ENCODE measurements around the gene RHAG.
"Not testable (repeated sequence)": the region's sequence is repeated elsewhere in the genome, so short reads cannot be mapped to it uniquely, and the experiment has no call there.

The RHAG gene

DNA sequence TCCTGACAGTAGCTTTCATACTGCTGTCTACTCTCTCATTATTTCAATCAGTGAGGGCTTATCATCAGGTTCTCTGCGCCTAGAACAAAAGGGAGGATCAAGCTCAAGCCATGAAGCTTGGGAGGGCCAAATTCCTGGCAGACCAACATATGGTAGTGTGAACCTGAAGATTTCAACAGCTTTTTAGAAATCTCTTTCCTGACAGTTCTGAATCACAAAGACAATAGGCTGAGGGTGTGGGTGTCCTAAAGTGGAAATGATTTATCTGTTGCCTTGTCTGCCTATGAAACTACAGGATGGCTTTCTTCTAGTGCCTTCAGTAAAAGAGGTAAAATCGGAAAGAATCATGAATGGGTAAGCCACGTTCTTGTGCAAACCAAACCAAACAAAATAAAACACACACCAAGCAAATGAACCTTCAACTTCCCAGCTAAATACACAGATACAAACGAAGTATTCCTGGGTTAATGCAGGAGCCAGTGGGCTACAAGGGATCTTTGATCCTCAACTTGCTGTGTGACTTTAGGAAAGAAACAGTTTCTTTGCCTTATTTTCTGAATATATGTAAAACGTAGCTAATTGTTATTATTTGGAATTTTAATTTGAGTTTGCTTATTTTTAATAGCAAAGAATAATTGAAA lies 2.7 kb upstream of the RHAG start:
- Histone ChIP-seq H3K4me3 (ENCODE audit: insufficient read depth, low read depth, low read length, poor library complexity, severe bottlenecking) (no peak overlapping the region), H3K27me3 (replicated peaks; ENCODE audit: control insufficient read depth, insufficient read depth, low read length, poor library complexity, severe bottlenecking) (no peaks in the 10 kb centered on the region), H3K9me3 (ENCODE audit: control insufficient read depth, low read length) (no peaks in the 10 kb centered on the region), H3K27ac (ENCODE audit: insufficient read depth, low read length, poor library complexity, severe bottlenecking) (no peak overlapping the region), H3K36me3 (ENCODE audit: control insufficient read depth, insufficient read depth, low read length) (no peaks in the 10 kb centered on the region), H3K4me1 (ENCODE audit: control insufficient read depth, insufficient read depth, low read length, poor library complexity, severe bottlenecking) (no peaks in the 10 kb centered on the region)
- DNase-seq: no peak

GRCh38 chr6:49637350-49637731 lies 702 bp upstream of the RHAG start:
- Histone ChIP-seq H3K36me3 (ENCODE audit: control insufficient read depth, insufficient read depth, low read length) (no peaks in the 10 kb centered on the region), H3K27me3 (replicated peaks; ENCODE audit: control insufficient read depth, insufficient read depth, low read length, poor library complexity, severe bottlenecking) (no peaks in the 10 kb centered on the region), H3K4me3 (ENCODE audit: insufficient read depth, low read depth, low read length, poor library complexity, severe bottlenecking) (no peak overlapping the region), H3K4me1 (ENCODE audit: control insufficient read depth, insufficient read depth, low read length, poor library complexity, severe bottlenecking) (no peaks in the 10 kb centered on the region), H3K9me3 (ENCODE audit: control insufficient read depth, low read length) (no peaks in the 10 kb centered on the region), H3K27ac (ENCODE audit: insufficient read depth, low read length, poor library complexity, severe bottlenecking) (no peak overlapping the region)
- DNase-seq: no peak

- Histone ChIP-seq H3K27ac (ENCODE audit: insufficient read depth, low read length, poor library complexity, severe bottlenecking) (no peak overlapping the region), H3K4me1 (ENCODE audit: control insufficient read depth, insufficient read depth, low read length, poor library complexity, severe bottlenecking) (no peaks in the 10 kb centered on the region), H3K36me3 (ENCODE audit: control insufficient read depth, insufficient read depth, low read length) (no peaks in the 10 kb centered on the region), H3K27me3 (replicated peaks; ENCODE audit: control insufficient read depth, insufficient read depth, low read length, poor library complexity, severe bottlenecking) (no peaks in the 10 kb centered on the region), H3K9me3 (ENCODE audit: control insufficient read depth, low read length) (no peaks in the 10 kb centered on the region), H3K4me3 (ENCODE audit: insufficient read depth, low read depth, low read length, poor library complexity, severe bottlenecking) (no peak overlapping the region)
- DNase-seq: no peak
Measured at GRCh38 chr6:49635978-49636712, 494 bp downstream of the RHAG start.

- Histone ChIP-seq H3K4me1 (ENCODE audit: control insufficient read depth, insufficient read depth, low read length, poor library complexity, severe bottlenecking) (no peaks in the 10 kb centered on the region), H3K4me3 (ENCODE audit: insufficient read depth, low read depth, low read length, poor library complexity, severe bottlenecking) (no peak overlapping the region), H3K27ac (ENCODE audit: insufficient read depth, low read length, poor library complexity, severe bottlenecking) (no peak overlapping the region), H3K9me3 (ENCODE audit: control insufficient read depth, low read length) (no peaks in the 10 kb centered on the region), H3K36me3 (ENCODE audit: control insufficient read depth, insufficient read depth, low read length) (no peaks in the 10 kb centered on the region), H3K27me3 (replicated peaks; ENCODE audit: control insufficient read depth, insufficient read depth, low read length, poor library complexity, severe bottlenecking) (no peaks in the 10 kb centered on the region)
- no peak for DNase-seq
Measured at GRCh38 chr6:49635480-49635879, 1.2 kb downstream of the RHAG start.

DNA sequence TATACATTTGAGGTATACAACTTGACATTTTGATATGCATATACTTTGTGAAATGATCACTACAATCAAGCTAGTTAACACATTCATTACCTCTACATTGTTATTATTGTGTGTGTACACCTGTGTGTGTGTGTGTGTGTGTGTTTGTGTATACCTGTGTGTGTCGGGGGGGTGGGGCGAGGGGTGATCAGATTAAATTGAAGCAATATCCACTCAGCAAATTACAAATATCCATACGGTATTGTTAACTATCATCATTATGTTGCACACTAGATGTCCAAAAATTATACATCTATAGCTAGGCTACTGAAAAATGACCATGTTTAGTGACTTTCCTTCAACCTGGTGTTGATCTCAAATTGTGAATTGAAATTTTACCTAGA lies 1.8 kb downstream of the RHAG start:
- no peaks in the 10 kb centered on the region for H3K4me1 ChIP-seq (ENCODE audit: control insufficient read depth, insufficient read depth, low read length, poor library complexity, severe bottlenecking)
- no peak overlapping the region for H3K27ac ChIP-seq (ENCODE audit: insufficient read depth, low read length, poor library complexity, severe bottlenecking)
- DNase-seq: no peak

DNA sequence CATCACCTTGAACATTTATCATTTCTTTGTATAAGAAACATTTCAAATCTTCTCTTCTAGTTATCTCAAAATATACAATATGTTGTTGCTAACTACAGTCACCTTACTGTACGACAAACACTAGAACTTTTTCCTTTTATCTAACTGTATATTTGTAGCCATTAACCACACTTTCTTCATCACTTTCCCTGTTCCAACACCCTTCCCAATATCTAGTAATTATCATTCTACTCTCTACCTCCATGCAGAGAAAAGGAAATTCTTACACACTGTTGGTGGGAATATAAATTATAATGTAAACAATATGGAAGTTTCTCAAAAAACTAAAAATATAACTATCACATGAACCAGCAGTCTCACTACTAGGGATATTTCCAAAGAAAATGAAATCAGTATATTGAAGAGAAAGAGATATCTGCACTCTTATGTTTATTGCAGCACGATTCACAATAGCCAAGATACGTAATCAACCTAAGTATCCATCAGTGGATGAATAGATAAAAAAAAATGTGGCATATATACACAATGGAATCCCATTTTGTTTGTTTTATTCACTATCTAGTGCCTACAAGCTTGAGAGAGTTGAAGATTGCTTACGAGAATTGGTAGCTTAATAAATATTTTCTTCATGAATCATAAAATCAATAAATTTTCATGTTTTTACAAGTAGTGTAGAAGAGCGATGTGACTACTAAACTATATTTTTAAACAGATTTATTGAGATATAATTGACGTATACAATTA lies 2.4 kb downstream of the RHAG start:
- no peaks in the 10 kb centered on the region for H3K9me3 ChIP-seq (ENCODE audit: control insufficient read depth, low read length)
- H3K27ac ChIP-seq (ENCODE audit: insufficient read depth, low read length, poor library complexity, severe bottlenecking): no peak overlapping the region
- H3K4me1 ChIP-seq (ENCODE audit: control insufficient read depth, insufficient read depth, low read length, poor library complexity, severe bottlenecking): no peaks in the 10 kb centered on the region
- H3K27me3 ChIP-seq (replicated peaks; ENCODE audit: control insufficient read depth, insufficient read depth, low read length, poor library complexity, severe bottlenecking): no peaks in the 10 kb centered on the region
- DNase-seq: no peak
- no peaks in the 10 kb centered on the region for H3K36me3 ChIP-seq (ENCODE audit: control insufficient read depth, insufficient read depth, low read length)
- no peak overlapping the region for H3K4me3 ChIP-seq (ENCODE audit: insufficient read depth, low read depth, low read length, poor library complexity, severe bottlenecking)

More for the DNA sequence above, 1.8 kb downstream of the RHAG start:
- H3K4me3 ChIP-seq (ENCODE audit: insufficient read depth, low read depth, low read length, poor library complexity, severe bottlenecking): no peak overlapping the region
- no peaks in the 10 kb centered on the region for H3K27me3 ChIP-seq (replicated peaks; ENCODE audit: control insufficient read depth, insufficient read depth, low read length, poor library complexity, severe bottlenecking)
- no peaks in the 10 kb centered on the region for H3K9me3 ChIP-seq (ENCODE audit: control insufficient read depth, low read length)
- no peaks in the 10 kb centered on the region for H3K36me3 ChIP-seq (ENCODE audit: control insufficient read depth, insufficient read depth, low read length)

DNA sequence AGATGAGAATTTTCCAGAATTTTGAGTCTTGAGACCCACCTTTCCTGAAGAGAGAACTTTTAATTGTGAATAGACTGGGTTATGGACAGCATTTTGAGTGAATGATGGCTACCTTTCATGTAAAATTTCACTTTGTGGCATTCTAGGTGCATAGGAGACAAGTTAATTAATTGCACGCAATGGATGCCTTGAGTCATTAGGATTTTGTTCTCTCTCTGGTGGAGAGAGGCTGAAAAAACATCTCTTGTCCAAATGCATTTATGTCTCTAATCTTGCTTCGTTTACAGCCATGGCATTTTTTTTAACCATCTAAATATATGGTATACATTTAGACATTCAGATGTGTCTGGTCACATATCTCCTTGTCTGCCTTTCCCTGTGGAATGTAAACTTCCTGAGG lies 3.1 kb downstream of the RHAG start:
- H3K4me1 ChIP-seq (ENCODE audit: control insufficient read depth, insufficient read depth, low read length, poor library complexity, severe bottlenecking): no peaks in the 10 kb centered on the region
- H3K27ac ChIP-seq (ENCODE audit: insufficient read depth, low read length, poor library complexity, severe bottlenecking): no peak overlapping the region
- no peaks in the 10 kb centered on the region for H3K27me3 ChIP-seq (replicated peaks; ENCODE audit: control insufficient read depth, insufficient read depth, low read length, poor library complexity, severe bottlenecking)
- H3K9me3 ChIP-seq (ENCODE audit: control insufficient read depth, low read length): no peaks in the 10 kb centered on the region
- DNase-seq: no peak
- no peak overlapping the region for H3K4me3 ChIP-seq (ENCODE audit: insufficient read depth, low read depth, low read length, poor library complexity, severe bottlenecking)
- H3K36me3 ChIP-seq (ENCODE audit: control insufficient read depth, insufficient read depth, low read length): no peaks in the 10 kb centered on the region

DNA sequence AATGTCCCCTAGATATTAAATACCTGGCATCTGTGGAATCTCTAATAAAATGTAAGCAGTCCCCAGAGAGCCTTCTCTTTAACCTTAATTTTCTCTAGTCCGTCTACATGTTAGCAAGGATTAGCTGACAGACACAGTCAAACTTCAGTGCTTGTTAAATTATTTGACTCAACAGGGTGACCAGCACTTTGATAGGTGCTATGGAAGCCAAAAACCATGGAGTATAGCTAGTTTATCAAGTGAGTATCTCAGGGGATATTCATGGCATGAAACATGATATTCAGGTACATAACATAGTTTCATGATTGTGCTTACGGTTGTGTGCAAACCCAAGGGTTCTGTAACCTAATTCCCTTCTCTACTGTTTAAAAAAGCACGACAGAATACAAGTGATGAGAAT lies 3.9 kb downstream of the RHAG start:
- no peaks in the 10 kb centered on the region for H3K9me3 ChIP-seq (ENCODE audit: control insufficient read depth, low read length)
- no peaks in the 10 kb centered on the region for H3K4me1 ChIP-seq (ENCODE audit: control insufficient read depth, insufficient read depth, low read length, poor library complexity, severe bottlenecking)
- no peaks in the 10 kb centered on the region for H3K27me3 ChIP-seq (replicated peaks; ENCODE audit: control insufficient read depth, insufficient read depth, low read length, poor library complexity, severe bottlenecking)
- no peaks in the 10 kb centered on the region for H3K36me3 ChIP-seq (ENCODE audit: control insufficient read depth, insufficient read depth, low read length)
- no peak overlapping the region for H3K4me3 ChIP-seq (ENCODE audit: insufficient read depth, low read depth, low read length, poor library complexity, severe bottlenecking)
- no peak for DNase-seq
- H3K27ac ChIP-seq (ENCODE audit: insufficient read depth, low read length, poor library complexity, severe bottlenecking): no peak overlapping the region

- not testable (repeated sequence) for H3K4me1 ChIP-seq (ENCODE audit: control insufficient read depth, insufficient read depth, low read length, poor library complexity, severe bottlenecking); H3K27me3 ChIP-seq (replicated peaks; ENCODE audit: control insufficient read depth, insufficient read depth, low read length, poor library complexity, severe bottlenecking); H3K36me3 ChIP-seq (ENCODE audit: control insufficient read depth, insufficient read depth, low read length); DNase-seq; H3K4me3 ChIP-seq (ENCODE audit: insufficient read depth, low read depth, low read length, poor library complexity, severe bottlenecking); H3K9me3 ChIP-seq (ENCODE audit: control insufficient read depth, low read length); H3K27ac ChIP-seq (ENCODE audit: insufficient read depth, low read length, poor library complexity, severe bottlenecking)
Measured at GRCh38 chr6:49629485-49630088, 7.1 kb downstream of the RHAG start.

- Histone ChIP-seq H3K36me3 (ENCODE audit: control insufficient read depth, insufficient read depth, low read length) (no peaks in the 10 kb centered on the region), H3K27me3 (replicated peaks; ENCODE audit: control insufficient read depth, insufficient read depth, low read length, poor library complexity, severe bottlenecking) (no peaks in the 10 kb centered on the region), H3K9me3 (ENCODE audit: control insufficient read depth, low read length) (no peaks in the 10 kb centered on the region), H3K4me3 (ENCODE audit: insufficient read depth, low read depth, low read length, poor library complexity, severe bottlenecking) (no peak overlapping the region), H3K27ac (ENCODE audit: insufficient read depth, low read length, poor library complexity, severe bottlenecking) (no peak overlapping the region), H3K4me1 (ENCODE audit: control insufficient read depth, insufficient read depth, low read length, poor library complexity, severe bottlenecking) (no peaks in the 10 kb centered on the region)
- DNase-seq: no peak
Measured at GRCh38 chr6:49626811-49627210, 9.8 kb downstream of the RHAG start.

Data from effector memory CD4-positive, alpha-beta T cell (primary cell).